Heart right ventricle (tissue), 16 donors: Measurements from ENCODE around the gene MACROH2A1. TPM values are rescaled to one million over a fixed set of nuclear protein-coding genes. Genes with fewer than 3 reads are reported as not detected.

ENCODE experiments used
- ATAC-seq, 8 donors: fragments of 200-7000 bp; cut with Tn5 transposase; one replicate each; pipeline ENCODE4 v1.9.1; 2020; ENCODE audit warnings: mild to moderate bottlenecking in 8 of 8, moderate library complexity in 8 of 8, moderate number of reproducible peaks in 1 of 8
- DNase-seq, 2 donors: peaks; one replicate each; pipeline ENCODE4 v3.0.0-alpha.2; 2020
- H3K27ac ChIP-seq, 10 donors: fragments of 200-600 bp; sonication (generic) in 2 of 10; one replicate each; pipeline versions ENCODE4 v1.5.0 to v1.8.0; 2020 to 2022; ENCODE audit warnings: mild to moderate bottlenecking in 3 of 10
- H3K27me3 ChIP-seq, 7 donors: fragments of 200-600 bp; one replicate each; pipeline ENCODE4 v1.8.0; 2021 to 2022; ENCODE audit warnings: mild to moderate bottlenecking in 2 of 7
- H3K36me3 ChIP-seq, 9 donors: fragments of 200-600 bp; sonication (generic) in 1 of 9; one replicate each; pipeline versions ENCODE4 v1.5.0 to v1.8.0; 2020 to 2022; ENCODE audit warnings: mild to moderate bottlenecking in 2 of 9
- H3K4me1 ChIP-seq, 9 donors: fragments of 200-600 bp; sonication (generic) in 1 of 9; one replicate each; pipeline versions ENCODE4 v1.5.0 to v1.8.0; 2020 to 2022; ENCODE audit warnings: mild to moderate bottlenecking in 4 of 9
- H3K4me3 ChIP-seq, 10 donors: fragments of 200-600 bp; sonication (generic) in 2 of 10; one replicate each; pipeline versions ENCODE4 v1.5.0 to v1.8.0; 2020 to 2022; ENCODE audit warnings: mild to moderate bottlenecking in 7 of 10, moderate library complexity in 2 of 10
- H3K9me3 ChIP-seq, 11 donors: fragments of 200-600 bp in 10 of 11; sonication (generic) in 2 of 11; one replicate each; pipeline versions ENCODE4 v1.5.0 to v1.8.0; 2013 to 2022; ENCODE audit warnings: mild to moderate bottlenecking in 2 of 11, control low read depth in 1 of 11, moderate library complexity in 1 of 11
- CTCF ChIP-seq, 9 donors: fragments of 200-600 bp; sonication (generic) in 2 of 9; IDR thresholded peaks; one replicate each; pipeline versions ENCODE4 v1.5.0 to v1.8.0; 2021 to 2022; ENCODE audit warnings: antibody characterized with exemption in 9 of 9, mild to moderate bottlenecking in 5 of 9, moderate library complexity in 1 of 9
- WGBS, 2 donors: extraction: QIAGEN DNeasy Blood & Tissue Kit; methylation state at CpG; one replicate each; pipeline ENCODE4 v1.1.7; 2013; ENCODE audit warnings: inconsistent platforms in 1 of 2; 5-methylcytosine and 5-hydroxymethylcytosine counted together
- intact Hi-C, 10 donors: fragments of 100-400 bp; cut with DNase I; formaldehyde crosslinking; loops; one replicate each; pipeline versions ENCODE4 v1.11.1 to v1.14.2; 2022
- polyA plus RNA-seq, 2 donors: library from polyadenylated mRNA; stranded (reverse); fragments of 200-250 nt; gene quantifications; one replicate each; pipeline ENCODE4 v1.2.3, GENCODE V29; 2013
- total RNA-seq, 10 donors: library from RNA; stranded (reverse); fragmentation: NEBNext Ultra II Directional in 3 of 10; extraction: Animal tissue kit (Norgen Biotek cat#: 25700) in 3 of 10; gene quantifications; one replicate each; pipeline versions ENCODE4 v1.2.1 to v1.2.4, GENCODE V29; 2021 to 2023
- donor health status: Arrhythmogenic right ventricular cardiomyopathy.
- donor health status: ischemic (EF 13 %, LVEDD 7.1; RV severe dilation, severe dysfunction).
- donor health status: healthy with polysubstance abuse.
- donor health status: DM: no; HTN: yes; CAD: no.
- donor health status: DM: no; HTN: no; CAD: no.
- donor health status: ischemic (EF 25% LVEDD 6.9; RV normal size, moderate dysfunction).
- donor health status: ischemic (EF 25% LVEDD 5.7; RV mildly dilated, moderate dysfunction).
- donor health status: healthy.
- donor health status: DM: yes; HTN: yes; CAD: no.
- donor health status: Ischemic cardiomyopathy.
- donor health status: ischemic (EF 35%, LVEDD 5.7; RV mildly dilated, moderate dysfunction).
- donor health status: nonischemic (EF 11% LVEDD 7.7; RV severe dilation, severe dysfunction).
- donor health status: DM: yes; HTN: yes; CAD: no.
- donor health status: PGD.
- donor health status: ischemic (EF 29% LVEDD 5.4; RV normal size, mild dysfunction).
- donor health status: nonischemic (EF 23%, LVEDD 6.1; RV moderate dilation, normal function).

The MACROH2A1 gene
- total and polyA plus RNA-seq, 12 donors: 80.0 to 152 (median 101) TPM

GRCh38 chr5:135317286-135317685 is 81.7 kb downstream of the MACROH2A1 start:
- no peaks in the 10 kb centered on the region for H3K9me3 ChIP-seq
- 87% methylated on average over 4 of the region's 4 CpGs for WGBS, 2 donors
- no peaks in the 10 kb centered on the region for H3K4me1 ChIP-seq
- DNase-seq (no peak), ATAC-seq (no peak)
- no peaks in the 10 kb centered on the region for H3K27me3 ChIP-seq
- intact Hi-C loops: no loop called here
- H3K36me3 ChIP-seq: no peaks in the 10 kb centered on the region
- no peak overlapping the region for H3K4me3 ChIP-seq
- no peak overlapping the region for H3K27ac ChIP-seq
- TF ChIP-seq CTCF (IDR thresholded peaks at IDR 0.05): no peak

- Histone ChIP-seq H3K27ac (no peak overlapping the region), H3K27me3 (no peaks in the 10 kb centered on the region), H3K9me3 (no peaks in the 10 kb centered on the region), H3K36me3 (no peaks in the 10 kb centered on the region), H3K4me3 (no peak overlapping the region), H3K4me1 (no peaks in the 10 kb centered on the region)
- intact Hi-C loops: no loop called here
- DNase-seq: no peak
- no peak for ATAC-seq
- 73 to 79% methylated on average over 2 of the region's 2 CpGs for WGBS, 2 donors
- TF ChIP-seq CTCF (IDR thresholded peaks at IDR 0.05): no peak
These were observed 83.6 kb downstream of the MACROH2A1 start for GRCh38 chr5:135315386-135315785.

- no peak for DNase-seq
- TF ChIP-seq CTCF (IDR thresholded peaks at IDR 0.05): no peak
- no peaks in the 10 kb centered on the region for H3K9me3 ChIP-seq
- no peak for ATAC-seq
- intact Hi-C loops: no loop called here
- H3K4me3 ChIP-seq: no peak overlapping the region
- peaks cover 0 to 5% (median 0%) of the 10 kb centered on the region in 7 donors for H3K27me3 ChIP-seq
- H3K4me1 ChIP-seq: no peaks in the 10 kb centered on the region
- H3K36me3 ChIP-seq: no peaks in the 10 kb centered on the region
- H3K27ac ChIP-seq: no peak overlapping the region
- WGBS, 2 donors: 75 to 94% methylated on average over 2 of the region's 2 CpGs
These were observed 85.1 kb downstream of the MACROH2A1 start for GRCh38 chr5:135313946-135314345.

GRCh38 chr5:135313405-135313804 is 85.6 kb downstream of the MACROH2A1 start:
- intact Hi-C loops: no loop called here
- no peak overlapping the region for H3K27ac ChIP-seq
- H3K9me3 ChIP-seq: no peaks in the 10 kb centered on the region
- no peak for TF ChIP-seq CTCF (IDR thresholded peaks at IDR 0.05)
- peaks cover 0 to 5% (median 0%) of the 10 kb centered on the region in 7 donors for H3K27me3 ChIP-seq
- H3K4me1 ChIP-seq: no peaks in the 10 kb centered on the region
- no peak for ATAC-seq
- H3K4me3 ChIP-seq: no peak overlapping the region
- DNase-seq: no peak
- WGBS, 2 donors: 93% methylated on average over 4 of the region's 4 CpGs
- H3K36me3 ChIP-seq: no peaks in the 10 kb centered on the region
